Cardiac fibroblast (primary cell): ENCODE results near the gene FSTL5.

ENCODE experiments used
- DNase-seq, 2 donors: peaks; one replicate each; pipeline versions ENCODE4 v3.0.0 to v3.0.0-alpha.2; 2010; ENCODE audit warnings: low read depth in 2 of 2
- H3K4me3 ChIP-seq, 2 donors: replicated peaks in 1 of 2; 1 replicate in 1 of 2; 2 replicates in 1 of 2; pipeline ENCODE4 v1.5.1; 2011; ENCODE audit warnings: low read depth in 2 of 2, low read length in 2 of 2, mild to moderate bottlenecking in 2 of 2, moderate library complexity in 1 of 2
- TF ChIP-seq, protein P1 (sequence below): IDR thresholded peaks from one replicate; pipeline ENCODE4 v1.5.1; 2011; ENCODE audit warnings: low read depth, mild to moderate bottlenecking, low read length, inconsistent platforms

Gene FSTL5

DNA sequence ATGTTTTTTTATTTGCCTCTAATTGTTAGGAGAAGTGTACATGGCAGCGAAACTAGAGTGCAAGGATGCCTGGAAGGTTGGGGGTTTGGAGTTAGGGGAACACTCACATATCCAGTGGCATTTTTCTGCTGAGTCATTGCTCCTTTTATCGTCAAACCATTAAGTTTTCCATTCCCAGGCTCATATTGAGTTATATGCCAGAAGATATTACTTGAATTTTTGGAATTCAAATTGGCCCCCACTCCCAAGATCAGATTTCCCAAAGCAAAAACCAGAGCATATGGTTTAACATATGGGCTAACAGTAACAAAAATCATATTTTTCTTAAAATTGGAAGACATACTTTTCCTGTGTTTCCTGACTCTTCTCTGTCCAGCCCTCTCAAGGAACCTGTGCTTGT, 152.7 kb downstream of the FSTL5 start:
- no peak overlapping the region for H3K4me3 ChIP-seq
- TF ChIP-seq, protein P1, sequence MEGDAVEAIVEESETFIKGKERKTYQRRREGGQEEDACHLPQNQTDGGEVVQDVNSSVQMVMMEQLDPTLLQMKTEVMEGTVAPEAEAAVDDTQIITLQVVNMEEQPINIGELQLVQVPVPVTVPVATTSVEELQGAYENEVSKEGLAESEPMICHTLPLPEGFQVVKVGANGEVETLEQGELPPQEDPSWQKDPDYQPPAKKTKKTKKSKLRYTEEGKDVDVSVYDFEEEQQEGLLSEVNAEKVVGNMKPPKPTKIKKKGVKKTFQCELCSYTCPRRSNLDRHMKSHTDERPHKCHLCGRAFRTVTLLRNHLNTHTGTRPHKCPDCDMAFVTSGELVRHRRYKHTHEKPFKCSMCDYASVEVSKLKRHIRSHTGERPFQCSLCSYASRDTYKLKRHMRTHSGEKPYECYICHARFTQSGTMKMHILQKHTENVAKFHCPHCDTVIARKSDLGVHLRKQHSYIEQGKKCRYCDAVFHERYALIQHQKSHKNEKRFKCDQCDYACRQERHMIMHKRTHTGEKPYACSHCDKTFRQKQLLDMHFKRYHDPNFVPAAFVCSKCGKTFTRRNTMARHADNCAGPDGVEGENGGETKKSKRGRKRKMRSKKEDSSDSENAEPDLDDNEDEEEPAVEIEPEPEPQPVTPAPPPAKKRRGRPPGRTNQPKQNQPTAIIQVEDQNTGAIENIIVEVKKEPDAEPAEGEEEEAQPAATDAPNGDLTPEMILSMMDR = no peak
- peak in 1 of 2 donors; percentile 12 for DNase-seq

- TF ChIP-seq, protein P1 = no peak
- DNase-seq = peak in 1 of 2 donors; percentile 11
- H3K4me3 ChIP-seq = no peak overlapping the region
These were observed 153.4 kb downstream of the FSTL5 start for GRCh38 chr4:162010362-162010761.

GRCh38 chr4:161992317-161992716, 171.5 kb downstream of the FSTL5 start:
- no peak overlapping the region for H3K4me3 ChIP-seq
- TF ChIP-seq, protein P1 = no peak
- no peak for DNase-seq

- no peak for DNase-seq
- H3K4me3 ChIP-seq = no peak overlapping the region
- TF ChIP-seq, protein P1 = no peak
These were observed 172.0 kb downstream of the FSTL5 start for GRCh38 chr4:161991811-161992210.

DNA sequence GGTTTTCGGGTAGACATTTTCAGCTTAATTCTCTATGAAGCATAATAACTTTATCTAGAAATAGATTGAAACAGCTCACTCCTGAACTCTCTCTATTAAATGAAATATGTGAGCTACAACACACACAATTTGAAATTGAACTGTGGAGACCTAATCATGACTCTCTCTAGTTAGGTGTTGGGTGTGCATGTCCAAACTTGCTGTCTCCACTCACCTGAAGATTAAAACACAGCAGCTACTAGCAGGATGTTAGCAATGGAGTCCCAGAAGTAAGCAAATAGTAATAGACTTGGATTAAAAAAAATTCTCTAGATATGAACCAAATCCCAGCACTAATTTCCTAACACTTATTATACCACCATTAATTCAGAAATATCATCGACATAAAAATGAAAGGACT, 173.1 kb downstream of the FSTL5 start:
- TF ChIP-seq, protein P1 = no peak

DNA sequence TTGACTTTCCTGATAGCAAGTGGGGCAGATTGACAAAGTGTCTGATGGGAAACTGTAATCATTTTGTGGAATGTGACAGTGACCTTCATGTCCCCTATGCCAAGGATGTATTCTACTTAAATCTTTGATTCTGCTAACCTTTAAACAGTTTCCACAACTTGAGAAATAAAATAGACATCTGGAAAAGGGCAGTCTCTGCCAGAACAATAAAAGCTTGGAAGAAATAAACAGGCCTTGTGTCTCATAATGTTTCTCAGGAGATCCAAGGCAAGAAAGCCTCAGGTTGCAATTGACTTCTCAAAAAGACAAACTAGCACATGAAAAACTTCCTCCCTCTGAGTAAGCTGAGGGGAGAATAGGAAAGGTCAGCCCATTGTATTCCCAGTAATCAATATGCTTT, 174.9 kb downstream of the FSTL5 start:
- DNase-seq = no peak
- no peak overlapping the region for H3K4me3 ChIP-seq
- TF ChIP-seq, protein P1 = no peak

More for the DNA sequence above, 173.1 kb downstream of the FSTL5 start:
- DNase-seq = no peak
- no peak overlapping the region for H3K4me3 ChIP-seq

DNA sequence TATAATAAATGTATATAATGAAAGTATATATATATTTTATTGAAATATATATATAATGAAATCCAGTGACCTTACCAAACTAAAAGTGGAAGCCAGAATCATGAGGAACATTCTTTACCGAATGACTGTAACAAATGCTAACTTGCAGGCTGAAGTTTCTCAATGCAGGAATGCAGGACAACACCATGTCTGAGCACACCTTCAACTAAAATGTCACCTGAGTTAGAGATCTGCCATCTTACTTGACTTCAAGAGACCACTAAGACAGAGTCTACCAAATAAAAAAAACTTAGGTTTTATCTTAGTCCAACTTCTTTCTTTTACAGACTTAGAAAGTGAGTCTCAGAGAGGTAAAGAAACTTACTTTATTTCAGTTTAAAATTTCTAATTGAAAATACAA, 176.2 kb downstream of the FSTL5 start:
- no peak overlapping the region for H3K4me3 ChIP-seq
- no peak for DNase-seq
- TF ChIP-seq, protein P1 = no peak
